GM21447 (cell line): ENCODE results near the gene TASOR2.
A peak's percentile ranks its signal among the peaks of the same experiment; 100 is the strongest.

Experiments used
- ATAC-seq: cut with Tn5 transposase; IDR thresholded peaks from one replicate; pipeline ENCODE4 v1.9.1; 2021; ENCODE audit not compliant: unreplicated experiment

Gene TASOR2

GRCh38 chr10:5654218-5654755 lies 30.4 kb upstream of the TASOR2 start:
- ATAC-seq = no peak

GRCh38 chr10:5655121-5655520 lies 29.5 kb upstream of the TASOR2 start:
- ATAC-seq = no peak

GRCh38 chr10:5656737-5657579 lies 27.7 kb upstream of the TASOR2 start:
- no peak for ATAC-seq

- ATAC-seq = no peak
Observed at GRCh38 chr10:5658871-5659618, 25.6 kb upstream of the TASOR2 start.

- ATAC-seq = peak; percentile 79
Observed at GRCh38 chr10:5659702-5660528, 24.7 kb upstream of the TASOR2 start.

GRCh38 chr10:5661043-5661442 lies 23.6 kb upstream of the TASOR2 start:
- ATAC-seq = no peak

GRCh38 chr10:5662708-5663579 lies 21.7 kb upstream of the TASOR2 start:
- no peak for ATAC-seq

- ATAC-seq = no peak
Observed at GRCh38 chr10:5663692-5664427, 20.8 kb upstream of the TASOR2 start.

GRCh38 chr10:5665373-5666007 lies 19.1 kb upstream of the TASOR2 start:
- no peak for ATAC-seq

- peak; percentile 75 for ATAC-seq
Observed at GRCh38 chr10:5666008-5666840, 18.4 kb upstream of the TASOR2 start, which contains the start of gene ASB13. TSS of gene ASB13 (minus strand) at chr10:5666595. CDS start at chr10:5666551, 44 bp downstream.

- ATAC-seq = no peak
Observed at GRCh38 chr10:5666841-5667630, 17.6 kb upstream of the TASOR2 start.

GRCh38 chr10:5668429-5668828 lies 16.2 kb upstream of the TASOR2 start:
- ATAC-seq = no peak

GRCh38 chr10:5669604-5670003 lies 15.0 kb upstream of the TASOR2 start:
- no peak for ATAC-seq

- ATAC-seq = no peak
Observed at GRCh38 chr10:5670662-5671375, 13.8 kb upstream of the TASOR2 start.

- ATAC-seq = no peak
Observed at GRCh38 chr10:5678397-5679036, 6.1 kb upstream of the TASOR2 start.

GRCh38 chr10:5679037-5679435 lies 5.6 kb upstream of the TASOR2 start:
- ATAC-seq = no peak
